Measurements from ENCODE around the gene TBCEL. TPM values are rescaled to one million over a fixed set of nuclear protein-coding genes. Genes with fewer than 3 reads are reported as not detected.

TBCEL gene
- total RNA-seq, 1 experiment from 2014 or later, result 17.7 TPM

DNA sequence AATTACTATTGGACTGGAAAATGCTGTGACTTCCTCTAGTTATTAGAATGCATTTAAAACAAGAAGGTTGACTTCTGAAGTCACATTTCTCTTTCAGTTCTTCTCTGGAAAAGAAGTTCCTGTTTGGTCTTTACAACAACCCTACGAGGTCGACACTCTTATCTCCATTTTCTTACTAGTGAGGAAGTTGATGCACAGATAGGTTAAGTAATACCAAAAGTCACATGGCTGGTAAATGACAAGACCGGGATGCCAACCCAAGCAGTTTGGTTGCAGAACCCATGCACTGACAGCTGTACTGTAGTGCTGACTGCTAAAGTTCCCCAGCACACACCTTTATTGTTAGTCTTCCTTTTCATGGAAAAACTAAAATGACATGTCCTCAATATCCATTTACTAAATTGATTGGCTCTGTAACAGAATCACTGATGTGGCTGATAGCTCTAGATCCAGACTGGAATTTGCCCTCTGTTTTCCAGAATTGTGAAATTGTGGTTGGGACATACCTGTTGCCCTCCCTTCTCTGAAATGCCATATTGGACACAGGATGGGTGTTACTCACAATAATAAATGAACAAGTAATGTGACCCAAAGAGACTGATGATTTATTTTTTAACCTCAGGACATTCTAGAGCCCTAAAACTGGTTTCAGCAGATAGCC, 67.7 kb downstream of the TBCEL start:
- H2AFZ ChIP-seq (ENCODE audit: low read depth, low read length, poor library complexity, severe bottlenecking), result no peak overlapping the region
- no peak for ATAC-seq
- no peaks in the 10 kb centered on the region for H3K4me1 ChIP-seq (ENCODE audit: control insufficient read depth in 1 of 2, insufficient read depth in 2 of 2, low read length in 2 of 2)
- no peak overlapping the region for H3K4me2 ChIP-seq (ENCODE audit: low read length)
- TF ChIP-seq YY1 (IDR thresholded peaks at IDR 0.05; ENCODE audit: extremely low read depth, insufficient replicate concordance, low read depth, low read length) (no peak), SRF (IDR thresholded peaks at IDR 0.05; ENCODE audit: low read depth) (no peak), CEBPB (IDR thresholded peaks at IDR 0.05; ENCODE audit: low read depth) (no peak), ZFX (IDR thresholded peaks at IDR 0.05) (no peak), ZNF274 (IDR thresholded peaks at IDR 0.05; ENCODE audit: low read depth, low read length) (no peak)
- H3K79me2 ChIP-seq (ENCODE audit: insufficient read depth, low read length), result no peaks in the 10 kb centered on the region
- CTCF ChIA-PET, result no interaction called here
- no peaks in the 10 kb centered on the region for H3K27me3 ChIP-seq (ENCODE audit: insufficient read depth, low read length)
- POLR2A ChIA-PET, result no interaction called here
- BruUV-seq (replicated peaks), result no TSS peak
- H3K9me2 ChIP-seq (ENCODE audit: insufficient read depth), result no peaks in the 10 kb centered on the region; the same call in 1 of the 2 replicates
- RAD21 ChIA-PET (ENCODE audit: low non-redundant PET in 1 of 2, low total read pairs in 2 of 2, uncharacterized antibody in 2 of 2, unreplicated experiment in 2 of 2), result no interaction called here
- intact Hi-C loops (cut with micrococcal nuclease), result no loop called here
- no peak for DNase-seq (ENCODE audit: low read depth, low spot score)
- H3K36me3 ChIP-seq (ENCODE audit: control insufficient read depth in 1 of 2, insufficient read depth in 2 of 2, low read length in 2 of 2), result peaks cover 0 to 2% of the 10 kb centered on the region in 2 experiments; a peak in 1 of 4 replicates
- H3K9me3 ChIP-seq (ENCODE audit: control insufficient read depth in 1 of 2, insufficient read depth in 1 of 2, low read depth in 1 of 2, low read length in 2 of 2), result no peaks in the 10 kb centered on the region
- H3K27ac ChIP-seq (ENCODE audit: low read depth, low read length), result no peak overlapping the region
- H3K4me3 ChIP-seq (replicated peaks in 1 of 2; ENCODE audit: low read depth in 1 of 2, low read length in 2 of 2), result no peak overlapping the region
- H4K20me1 ChIP-seq (ENCODE audit: insufficient read depth), result no peaks in the 10 kb centered on the region
- no peak overlapping the region for H3K9ac ChIP-seq (ENCODE audit: low read length)

DNA sequence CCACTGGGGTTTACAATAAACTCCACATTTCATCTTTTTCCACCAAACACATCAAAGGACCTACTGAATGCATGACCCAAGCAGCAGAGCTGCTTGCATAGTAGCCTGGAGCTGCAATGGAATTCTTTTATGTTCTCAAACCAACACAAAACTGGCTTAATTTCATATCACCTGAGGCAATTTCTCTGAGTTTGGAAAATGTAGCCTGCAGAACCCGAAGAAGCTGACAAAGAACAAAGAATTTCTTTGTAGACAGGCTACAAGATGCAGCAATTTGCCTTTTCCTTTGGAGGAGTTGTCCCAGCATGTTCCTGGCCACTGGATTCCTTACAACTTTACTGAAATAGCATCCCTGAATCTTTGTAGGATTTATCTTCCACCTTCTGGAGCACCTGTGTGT, 71.7 kb downstream of the TBCEL start:
- H3K27me3 ChIP-seq (ENCODE audit: insufficient read depth, low read length), result no peaks in the 10 kb centered on the region
- no peaks in the 10 kb centered on the region for H3K36me3 ChIP-seq (ENCODE audit: control insufficient read depth in 1 of 2, insufficient read depth in 2 of 2, low read length in 2 of 2)
- no peak overlapping the region for H3K9ac ChIP-seq (ENCODE audit: low read length)
- TF ChIP-seq TCF7L2 (IDR thresholded peaks at IDR 0.05; ENCODE audit: borderline replicate concordance, extremely low read depth, insufficient read depth, insufficient read length), result no peak
- TF ChIP-seq SRF (IDR thresholded peaks at IDR 0.05; ENCODE audit: low read depth), result no peak
- TF ChIP-seq ZNF274 (IDR thresholded peaks at IDR 0.05; ENCODE audit: low read depth, low read length), result no peak
- no peaks in the 10 kb centered on the region for H3K79me2 ChIP-seq (ENCODE audit: insufficient read depth, low read length)
- no peak overlapping the region for H2AFZ ChIP-seq (ENCODE audit: low read depth, low read length, poor library complexity, severe bottlenecking)
- DNase-seq (ENCODE audit: low read depth, low spot score) (no peak), ATAC-seq (no peak)
- ChIA-PET POLR2A (no interaction called here), RAD21 (ENCODE audit: low non-redundant PET in 1 of 2, low total read pairs in 2 of 2, uncharacterized antibody in 2 of 2, unreplicated experiment in 2 of 2) (no interaction called here), CTCF (no interaction called here)
- H3K4me2 ChIP-seq (ENCODE audit: low read length), result no peak overlapping the region
- intact Hi-C loops (cut with micrococcal nuclease), result no loop called here
- H4K20me1 ChIP-seq (ENCODE audit: insufficient read depth), result no peaks in the 10 kb centered on the region
- no peak overlapping the region for H3K4me3 ChIP-seq (replicated peaks in 1 of 2; ENCODE audit: low read depth in 1 of 2, low read length in 2 of 2)
- BruUV-seq (replicated peaks), result no TSS peak
- no peak overlapping the region for H3K27ac ChIP-seq (ENCODE audit: low read depth, low read length)
- H3K4me1 ChIP-seq (ENCODE audit: control insufficient read depth in 1 of 2, insufficient read depth in 2 of 2, low read length in 2 of 2), result no peaks in the 10 kb centered on the region
- H3K9me2 ChIP-seq (ENCODE audit: insufficient read depth), result no peaks in the 10 kb centered on the region; the same call in 1 of the 2 replicates
- H3K9me3 ChIP-seq (ENCODE audit: control insufficient read depth in 1 of 2, insufficient read depth in 1 of 2, low read depth in 1 of 2, low read length in 2 of 2), result no peaks in the 10 kb centered on the region
